HepG2 (cell line): ENCODE results near the gene HSD11B2. TPM values are rescaled to one million over a fixed set of nuclear protein-coding genes. Genes with fewer than 3 reads are reported as not detected.

Experiments used
- ATAC-seq: fragments of 200-7000 bp; cut with Tn5 transposase; 3 replicates; pipeline ENCODE4 v1.9.1; 2020; ENCODE audit warnings: mild to moderate bottlenecking, moderate library complexity
- BruUV-seq: library from RNA; stranded (reverse); fragments of 400-500 nt; replicated peaks from 2 replicates; lab custom pipeline; 2021; lab: Mats Ljungman, UMichigan
- CTCF ChIA-PET: fragments of 300-600 bp; formaldehyde crosslinking; extraction: SDS; loops from one replicate; lab custom pipeline; 2021; ENCODE audit warnings: low total read pairs, inconsistent platforms, low intra/inter-chr PET ratio; lab: Yijun Ruan, JAX
- POLR2A ChIA-PET: fragments of 350-600 bp; sonication (Branson Sonifier 250); formaldehyde crosslinking; loops from one replicate; lab custom pipeline; 2020; ENCODE audit warnings: antibody characterized with exemption, inconsistent platforms; lab: Yijun Ruan, JAX
- DNase-seq: peaks from one replicate; pipeline ENCODE4 v3.0.0-alpha.2; 2015; ENCODE audit warnings: low spot score
- FAIRE-seq: peaks from 3 replicates; lab custom pipeline; 2011; peaks lifted over from hg19 to GRCh38; lab: Jason Lieb, UNC
- H2AFZ ChIP-seq: one replicate; pipeline ENCODE4 v1.6.1; 2011; ENCODE audit warnings: low read length, inconsistent platforms
- H3K27ac ChIP-seq: fragments of 300-600 bp; 3 replicates; pipeline ENCODE4 v1.8.0; 2011; ENCODE audit warnings: mixed run types, mild to moderate bottlenecking, mixed read lengths, low read length, inconsistent platforms; ENCODE audit not compliant: insufficient read depth; ENCODE audit errors: extremely low read length
- H3K27me3 ChIP-seq, 2 experiments: fragments of 200-600 bp in 1 of 2; 2 replicates in 1 of 2; 3 replicates in 1 of 2; pipeline versions ENCODE4 v1.6.0 to v1.8.0; 2011; ENCODE audit warnings: low read length in 2 of 2, mild to moderate bottlenecking in 2 of 2, moderate library complexity in 2 of 2, inconsistent platforms in 1 of 2; ENCODE audit not compliant: insufficient read depth in 2 of 2, control insufficient read depth in 1 of 2
- H3K36me3 ChIP-seq, 2 experiments: fragments of 200-600 bp in 1 of 2; replicated peaks in 1 of 2; 2 replicates in 1 of 2; 3 replicates in 1 of 2; pipeline versions ENCODE4 v1.5.1 to v1.8.0; 2011; ENCODE audit warnings: low read length in 2 of 2, inconsistent platforms in 1 of 2; ENCODE audit not compliant: insufficient read depth in 2 of 2, control insufficient read depth in 1 of 2
- H3K4me1 ChIP-seq: 2 replicates; pipeline ENCODE4 v1.5.1; 2012; ENCODE audit warnings: low read length, inconsistent platforms; ENCODE audit not compliant: insufficient read depth
- H3K4me2 ChIP-seq: 2 replicates; pipeline ENCODE4 v1.6.0; 2011; ENCODE audit warnings: low read depth, low read length, inconsistent platforms
- H3K4me3 ChIP-seq, 3 experiments: fragments of 200-600 bp in 1 of 3; sonication (generic), shearing (Covaris generic) in 1 of 3; replicated peaks in 1 of 3; 2 replicates each; pipeline ENCODE4 v1.5.1; 2011 to 2016; ENCODE audit warnings: low read length in 3 of 3, inconsistent platforms in 2 of 3, low read depth in 2 of 3, mild to moderate bottlenecking in 2 of 3, control low read depth in 1 of 3, mixed read lengths in 1 of 3; ENCODE audit not compliant: insufficient read depth in 1 of 3
- H3K79me2 ChIP-seq: one replicate; pipeline ENCODE4 v1.6.1; 2011; ENCODE audit warnings: low read length, inconsistent platforms; ENCODE audit not compliant: insufficient read depth
- H3K9ac ChIP-seq: 2 replicates; pipeline ENCODE4 v1.6.0; 2011; ENCODE audit warnings: mild to moderate bottlenecking, low read depth, low read length, inconsistent platforms; ENCODE audit not compliant: insufficient read depth
- H3K9me3 ChIP-seq: 2 replicates; pipeline ENCODE4 v1.5.1; 2012; ENCODE audit warnings: mild to moderate bottlenecking, low read length
- H4K20me1 ChIP-seq: 2 replicates; pipeline ENCODE4 v1.6.0; 2011; ENCODE audit warnings: inconsistent platforms, mild to moderate bottlenecking, low read length, moderate library complexity; ENCODE audit not compliant: insufficient read depth
- CHD4 ChIP-seq: fragments of 200-600 bp; sonication (generic); IDR thresholded peaks from 2 replicates; pipeline ENCODE4 v1.7.0; 2017; ENCODE audit warnings: mild to moderate bottlenecking, low read length, borderline replicate concordance
- GZF1 ChIP-seq: sonication (generic); formaldehyde crosslinking; IDR thresholded peaks from 2 replicates; pipeline ENCODE4 v1.5.1; 2020; ENCODE audit warnings: mild to moderate bottlenecking, missing genetic modification reagents
- HCFC1 ChIP-seq: fragments of 150-350 bp; IDR thresholded peaks from 2 replicates; pipeline ENCODE4 v1.6.1; 2014; ENCODE audit warnings: low read depth, low read length
- ZFP37 ChIP-seq: sonication (generic); formaldehyde crosslinking; IDR thresholded peaks from 2 replicates; pipeline ENCODE4 v1.4.0; 2020; ENCODE audit warnings: missing genetic modification reagents, borderline replicate concordance
- ZNF234 ChIP-seq: sonication (generic); formaldehyde crosslinking; conservative IDR thresholded peaks from 2 replicates; pipeline ENCODE4 v1.5.1; 2020; ENCODE audit warnings: mild to moderate bottlenecking, missing genetic modification reagents
- ZNF574 ChIP-seq: sonication (generic); formaldehyde crosslinking; IDR thresholded peaks from 2 replicates; pipeline ENCODE4 v1.4.0; 2020; ENCODE audit warnings: missing genetic modification reagents
- ZNF619 ChIP-seq: sonication (generic); formaldehyde crosslinking; IDR thresholded peaks from 2 replicates; pipeline ENCODE4 v1.4.0; 2020; ENCODE audit warnings: mild to moderate bottlenecking, missing genetic modification reagents
- ZNF674 ChIP-seq: sonication (generic); formaldehyde crosslinking; IDR thresholded peaks from 2 replicates; pipeline ENCODE4 v1.5.0; 2020; ENCODE audit warnings: low read depth, mild to moderate bottlenecking, missing genetic modification reagents
- WGBS: methylation state at CpG from one replicate; pipeline ENCODE4 v1.1.6; 2017; ENCODE audit warnings: low lambda C conversion rate; 5-methylcytosine and 5-hydroxymethylcytosine counted together
- in situ Hi-C: cut with HindIII; loops from 2 replicates; pipeline ENCODE4 v1.10.0; 2017; ENCODE audit warnings: low pct_unique_long_range_greater_than_20kb; ENCODE audit not compliant: extremely low pct_ligation_motif_present
- intact Hi-C: fragments of 100-400 bp; cut with micrococcal nuclease; formaldehyde crosslinking; loops from one replicate; pipeline ENCODE4 v1.10.0; 2022; ENCODE audit not compliant: unreplicated experiment
- polyA plus RNA-seq, 8 experiments: library from polyadenylated mRNA; depleted of rRNA in 3 of 8; stranded (reverse) in 7 of 8; unstranded in 1 of 8; fragments of >200 nt; fragmentation: Illumina TruSeq in 4 of 8; extraction: Trizol in 4 of 8; gene quantifications; 2 replicates each; pipeline versions ENCODE4 v1.2.1 to v1.2.3, GENCODE V29; 2011 to 2016; ENCODE audit warnings: low read depth in 4 of 8, missing spikeins in 1 of 8, mixed read lengths in 1 of 8; ENCODE audit not compliant: insufficient read depth in 1 of 8
- total RNA-seq, 5 experiments: library from RNA; depleted of rRNA; stranded (reverse); fragments of >200 nt; fragmentation: Illumina TruSeq; extraction: Trizol; gene quantifications; 2 replicates each; pipeline ENCODE4 v1.2.3, GENCODE V29; 2016; ENCODE audit warnings: low read depth in 1 of 5
- TF ChIP-seq, protein P1 (sequence below): sonication (generic); formaldehyde crosslinking; IDR thresholded peaks from 2 replicates; pipeline ENCODE4 v1.8.1; 2023; ENCODE audit warnings: mild to moderate bottlenecking, moderate library complexity, missing genetic modification reagents
- TF ChIP-seq, protein P2 (sequence below): fragments of 450-650 bp; IDR thresholded peaks from 2 replicates; pipeline ENCODE4 v1.6.1; 2016

Gene HSD11B2
- total and polyA plus RNA-seq, 2 of the 13 experiments (the other 11 are each of a cell fraction or from before 2014, with no cell fraction given): 8.9 to 13.6 TPM

DNA sequence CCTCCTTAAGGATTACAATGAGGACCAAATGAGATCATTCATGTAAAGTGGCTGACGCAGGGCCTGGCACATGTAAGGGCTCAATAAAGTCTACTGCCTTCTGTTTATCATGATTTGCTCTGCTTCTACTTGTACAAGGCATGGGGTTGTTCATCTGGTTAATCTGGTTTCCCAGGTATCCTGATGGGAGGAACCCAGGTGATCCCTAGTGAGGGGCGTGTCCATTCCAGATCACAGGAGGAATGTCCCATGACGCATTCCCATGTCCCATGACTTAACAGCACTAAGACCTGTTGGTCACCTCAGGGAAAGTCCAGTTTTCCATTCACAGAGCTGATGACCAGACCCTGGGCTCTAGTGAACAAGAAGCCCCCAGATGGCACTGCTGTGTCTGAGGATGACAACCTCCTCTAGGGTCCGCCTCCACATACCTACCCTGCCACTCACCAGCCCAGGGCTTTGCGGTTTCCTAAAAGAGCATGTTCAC lies 26.1 kb upstream of the HSD11B2 start (continued):
- TF ChIP-seq, protein P1, sequence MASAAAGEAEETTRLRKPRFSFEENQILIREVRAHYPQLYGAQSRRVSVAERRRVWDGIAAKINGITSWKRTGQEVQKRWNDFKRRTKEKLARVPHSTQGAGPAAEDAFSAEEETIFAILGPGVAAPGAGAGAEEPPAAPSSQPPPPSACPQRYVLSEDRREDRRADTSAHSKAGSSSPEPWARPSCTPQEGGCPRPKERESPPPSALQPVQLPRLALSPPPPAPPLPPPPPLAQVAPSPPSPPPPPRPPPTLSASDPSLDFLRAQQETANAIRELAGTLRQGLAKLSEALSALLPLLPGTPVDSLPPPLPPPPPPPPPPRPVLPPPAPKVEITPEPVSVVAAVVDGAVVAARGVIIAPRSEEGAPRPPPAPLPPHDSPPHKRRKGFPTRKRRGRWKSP (CRISPR knock-in tag): no peak
- TF ChIP-seq HCFC1 (no peak), ZNF574 (CRISPR knock-in tag) (no peak), ZNF619 (CRISPR knock-in tag) (no peak), ZFP37 (no peak)

- Histone ChIP-seq H3K9ac (no peak overlapping the region), H3K27me3 (peaks cover 0 to 14% of the 10 kb centered on the region in 2 experiments; a peak in 3 of 5 replicates), H3K4me1 (peaks cover 20% of the 10 kb centered on the region), H3K79me2 (no peaks in the 10 kb centered on the region), H3K36me3 (no peaks in the 10 kb centered on the region), H2AFZ (no peak overlapping the region), H3K4me3 (no peak overlapping the region), H4K20me1 (no peaks in the 10 kb centered on the region), H3K27ac (no peak overlapping the region), H3K4me2 (no peak overlapping the region), H3K9me3 (no peaks in the 10 kb centered on the region)
- in situ Hi-C loops (no loop called here), intact Hi-C loops (no loop called here)
- FAIRE-seq (no peak), ATAC-seq (no peak), DNase-seq (no peak)
- POLR2A ChIA-PET: no interaction called here
- CTCF ChIA-PET: interaction anchor here (1.3 kb wide), 1 partner anchor 78 kb away, joined by 3 read pairs; the partner anchor contains the start of genes KCTD19 and LRRC36
- BruUV-seq: no TSS peak
- WGBS: 48% methylated on average over 5 of the region's 8 CpGs
- TF ChIP-seq, protein P2, sequence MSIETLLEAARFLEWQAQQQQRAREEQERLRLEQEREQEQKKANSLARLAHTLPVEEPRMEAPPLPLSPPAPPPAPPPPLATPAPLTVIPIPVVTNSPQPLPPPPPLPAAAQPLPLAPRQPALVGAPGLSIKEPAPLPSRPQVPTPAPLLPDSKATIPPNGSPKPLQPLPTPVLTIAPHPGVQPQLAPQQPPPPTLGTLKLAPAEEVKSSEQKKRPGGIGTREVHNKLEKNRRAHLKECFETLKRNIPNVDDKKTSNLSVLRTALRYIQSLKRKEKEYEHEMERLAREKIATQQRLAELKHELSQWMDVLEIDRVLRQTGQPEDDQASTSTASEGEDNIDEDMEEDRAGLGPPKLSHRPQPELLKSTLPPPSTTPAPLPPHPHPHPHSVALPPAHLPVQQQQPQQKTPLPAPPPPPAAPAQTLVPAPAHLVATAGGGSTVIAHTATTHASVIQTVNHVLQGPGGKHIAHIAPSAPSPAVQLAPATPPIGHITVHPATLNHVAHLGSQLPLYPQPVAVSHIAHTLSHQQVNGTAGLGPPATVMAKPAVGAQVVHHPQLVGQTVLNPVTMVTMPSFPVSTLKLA: no peak
- TF ChIP-seq ZNF674 (CRISPR knock-in tag) (no peak), ZNF234 (no peak), CHD4 (no peak), GZF1 (CRISPR knock-in tag) (no peak)
These were observed 25.6 kb upstream of the HSD11B2 start for GRCh38 chr16:67405336-67405735.
